ENCODE data around the gene DCP1B. TPM values are rescaled to one million over a fixed set of nuclear protein-coding genes. Genes with fewer than 3 reads are reported as not detected.

Gene DCP1B
- total and polyA plus RNA-seq, 2 donors (not counting 1 experiment from before 2014, with no cell fraction given) = 12.3 to 18.0 TPM

DNA sequence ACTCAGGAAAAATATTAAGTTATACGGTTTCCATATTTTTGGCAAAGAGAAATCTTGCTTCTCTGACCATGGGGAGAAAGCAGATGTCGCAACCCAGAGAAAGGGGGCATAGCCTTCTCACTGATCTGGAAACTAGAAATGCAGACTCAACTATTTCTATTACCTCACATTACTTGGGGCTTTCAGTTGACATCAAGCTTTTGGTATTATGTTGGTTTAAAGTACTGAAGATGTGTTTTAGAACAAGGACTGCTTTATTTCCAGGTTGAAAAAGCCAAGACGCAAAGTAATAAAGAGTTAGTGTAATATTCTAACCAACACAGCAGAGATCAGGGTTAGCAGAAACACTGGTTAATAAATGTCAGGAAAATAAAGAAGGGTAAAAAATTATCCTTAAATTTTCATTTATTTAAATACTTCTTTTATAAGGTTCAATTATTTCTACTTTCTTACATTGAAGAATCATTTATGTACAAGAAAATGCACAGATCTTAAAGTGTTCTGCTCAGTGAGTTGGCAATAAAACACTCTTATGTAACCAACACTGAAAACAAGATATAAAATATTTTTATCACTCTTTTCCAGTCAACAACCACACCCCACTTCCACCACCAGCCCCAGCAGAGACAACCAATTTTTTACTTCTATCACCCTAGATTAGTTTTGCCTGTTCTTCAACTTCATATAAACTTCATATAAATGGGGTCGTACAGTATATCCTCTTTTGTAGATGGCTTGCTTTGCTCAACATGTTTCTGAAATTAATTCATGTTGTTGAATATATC, 26.0 kb downstream of the DCP1B start:
- TF ChIP-seq, protein P1, sequence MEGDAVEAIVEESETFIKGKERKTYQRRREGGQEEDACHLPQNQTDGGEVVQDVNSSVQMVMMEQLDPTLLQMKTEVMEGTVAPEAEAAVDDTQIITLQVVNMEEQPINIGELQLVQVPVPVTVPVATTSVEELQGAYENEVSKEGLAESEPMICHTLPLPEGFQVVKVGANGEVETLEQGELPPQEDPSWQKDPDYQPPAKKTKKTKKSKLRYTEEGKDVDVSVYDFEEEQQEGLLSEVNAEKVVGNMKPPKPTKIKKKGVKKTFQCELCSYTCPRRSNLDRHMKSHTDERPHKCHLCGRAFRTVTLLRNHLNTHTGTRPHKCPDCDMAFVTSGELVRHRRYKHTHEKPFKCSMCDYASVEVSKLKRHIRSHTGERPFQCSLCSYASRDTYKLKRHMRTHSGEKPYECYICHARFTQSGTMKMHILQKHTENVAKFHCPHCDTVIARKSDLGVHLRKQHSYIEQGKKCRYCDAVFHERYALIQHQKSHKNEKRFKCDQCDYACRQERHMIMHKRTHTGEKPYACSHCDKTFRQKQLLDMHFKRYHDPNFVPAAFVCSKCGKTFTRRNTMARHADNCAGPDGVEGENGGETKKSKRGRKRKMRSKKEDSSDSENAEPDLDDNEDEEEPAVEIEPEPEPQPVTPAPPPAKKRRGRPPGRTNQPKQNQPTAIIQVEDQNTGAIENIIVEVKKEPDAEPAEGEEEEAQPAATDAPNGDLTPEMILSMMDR (IDR thresholded peaks at IDR 0.05) = no peak
- no peak for TF ChIP-seq EZH2 (IDR thresholded peaks at IDR 0.05; ENCODE audit: borderline replicate concordance, insufficient read depth, low read depth, low read length, poor library complexity, severe bottlenecking)
- no peak overlapping the region for H3K4me2 ChIP-seq (replicated peaks; ENCODE audit: low read depth, low read length, poor library complexity, severe bottlenecking)
- no peak overlapping the region for H3K27ac ChIP-seq (ENCODE audit: low read length in 2 of 2)
- H3K4me1 ChIP-seq (ENCODE audit: control insufficient read depth in 2 of 2, insufficient read depth in 2 of 2, low read length in 2 of 2) = no peaks in the 10 kb centered on the region
- peaks cover 0 to 2% of the 10 kb centered on the region in 2 experiments for H3K36me3 ChIP-seq (replicated peaks in 1 of 2; ENCODE audit: control extremely low read depth in 1 of 2, control insufficient read depth in 1 of 2, extremely low read depth in 1 of 2, insufficient read depth in 2 of 2, low read length in 1 of 2)
- no peaks in the 10 kb centered on the region for H3K9me3 ChIP-seq (ENCODE audit: control extremely low read depth in 1 of 3, control insufficient read depth in 2 of 3, insufficient read depth in 1 of 3, low read length in 2 of 3)
- WGBS (ENCODE audit: insufficient coverage) = 100% methylated on average over 1 of the region's 4 CpGs
- intact Hi-C loops (cut with micrococcal nuclease) = no loop called here
- no peaks in the 10 kb centered on the region for H3K79me2 ChIP-seq (ENCODE audit: control insufficient read depth, insufficient read depth, low read length)
- no peak for ATAC-seq (ENCODE audit: low read depth)
- no peaks in the 10 kb centered on the region for H3K27me3 Mint-ChIP-seq
- POLR2A ChIA-PET = no interaction called here
- H3K27me3 ChIP-seq (replicated peaks in 1 of 4; ENCODE audit: control extremely low read depth in 1 of 4, control insufficient read depth in 3 of 4, insufficient read depth in 4 of 4, low read length in 3 of 4) = no peaks in the 10 kb centered on the region
- no peak overlapping the region for H3K9ac ChIP-seq (ENCODE audit: low read length)
- DNase-seq = no peak
- no peak overlapping the region for H3K4me3 ChIP-seq (ENCODE audit: control extremely low read depth in 1 of 5, extremely low read depth in 1 of 5, insufficient read depth in 1 of 5, low read depth in 2 of 5, low read length in 4 of 5)
- no peak overlapping the region for H3K4me3 Mint-ChIP-seq
- H2AFZ ChIP-seq (ENCODE audit: insufficient read depth, low read depth, low read length, poor library complexity, severe bottlenecking) = no peak overlapping the region
- CTCF ChIA-PET = interaction anchor here (1.0 kb wide), 1 partner anchor 39 kb away, joined by 3 read pairs; no protein-coding TSS in a partner anchor
- H3K27ac Mint-ChIP-seq = no peak overlapping the region
- H3K9me3 Mint-ChIP-seq (ENCODE audit: insufficient read depth) = no peaks in the 10 kb centered on the region
- no peaks in the 10 kb centered on the region for H3K4me1 Mint-ChIP-seq
- no peaks in the 10 kb centered on the region for H4K20me1 ChIP-seq (ENCODE audit: control insufficient read depth, insufficient read depth, low read length, poor library complexity, severe bottlenecking)

DNA sequence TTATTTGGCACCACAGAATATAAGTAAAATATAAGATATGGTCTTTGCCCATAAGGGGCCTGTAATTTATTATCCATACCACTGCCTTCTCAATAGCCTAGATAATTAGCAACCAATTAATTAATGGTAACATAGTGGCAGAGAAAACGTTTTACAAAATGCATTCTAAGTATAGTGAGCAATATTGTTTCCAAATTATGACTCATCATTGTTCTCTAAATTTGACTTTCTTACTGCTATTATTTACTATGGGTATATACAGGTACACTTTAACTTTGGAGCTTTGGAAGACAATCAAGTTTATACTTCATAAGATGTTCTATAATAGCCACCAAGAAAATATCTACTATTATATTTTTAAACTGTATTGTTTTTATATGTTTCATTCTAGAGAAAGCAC, 26.7 kb downstream of the DCP1B start:
- ATAC-seq (ENCODE audit: low read depth) (no peak), DNase-seq (no peak)
- Mint-ChIP-seq H3K9me3 (ENCODE audit: insufficient read depth) (no peaks in the 10 kb centered on the region), H3K27me3 (no peaks in the 10 kb centered on the region), H3K27ac (no peak overlapping the region), H3K4me3 (no peak overlapping the region), H3K4me1 (no peaks in the 10 kb centered on the region)
- no CpG with 5 or more reads among the region's 1 CpG for WGBS (ENCODE audit: insufficient coverage)
- Histone ChIP-seq H2AFZ (ENCODE audit: insufficient read depth, low read depth, low read length, poor library complexity, severe bottlenecking) (no peak overlapping the region), H4K20me1 (ENCODE audit: control insufficient read depth, insufficient read depth, low read length, poor library complexity, severe bottlenecking) (no peaks in the 10 kb centered on the region), H3K4me2 (replicated peaks; ENCODE audit: low read depth, low read length, poor library complexity, severe bottlenecking) (no peak overlapping the region), H3K27ac (ENCODE audit: low read length in 2 of 2) (no peak overlapping the region), H3K79me2 (ENCODE audit: control insufficient read depth, insufficient read depth, low read length) (no peaks in the 10 kb centered on the region), H3K9ac (ENCODE audit: low read length) (no peak overlapping the region), H3K9me3 (ENCODE audit: control extremely low read depth in 1 of 3, control insufficient read depth in 2 of 3, insufficient read depth in 1 of 3, low read length in 2 of 3) (no peaks in the 10 kb centered on the region), H3K4me3 (ENCODE audit: control extremely low read depth in 1 of 5, extremely low read depth in 1 of 5, insufficient read depth in 1 of 5, low read depth in 2 of 5, low read length in 4 of 5) (no peak overlapping the region), H3K4me1 (ENCODE audit: control insufficient read depth in 2 of 2, insufficient read depth in 2 of 2, low read length in 2 of 2) (no peaks in the 10 kb centered on the region), H3K36me3 (replicated peaks in 1 of 2; ENCODE audit: control extremely low read depth in 1 of 2, control insufficient read depth in 1 of 2, extremely low read depth in 1 of 2, insufficient read depth in 2 of 2, low read length in 1 of 2) (peaks cover 0 to 6% of the 10 kb centered on the region in 2 experiments), H3K27me3 (replicated peaks in 1 of 4; ENCODE audit: control extremely low read depth in 1 of 4, control insufficient read depth in 3 of 4, insufficient read depth in 4 of 4, low read length in 3 of 4) (no peaks in the 10 kb centered on the region)
- ChIA-PET POLR2A (no interaction called here), CTCF (interaction anchor here (1.0 kb wide), 1 partner anchor 38 kb away, joined by 3 read pairs; no protein-coding TSS in a partner anchor)
- intact Hi-C loops (cut with micrococcal nuclease) = no loop called here
- TF ChIP-seq, protein P1 (IDR thresholded peaks at IDR 0.05) = no peak
- TF ChIP-seq EZH2 (IDR thresholded peaks at IDR 0.05; ENCODE audit: borderline replicate concordance, insufficient read depth, low read depth, low read length, poor library complexity, severe bottlenecking) = no peak
